Fibroblast of lung (primary cell): ENCODE results near the gene AHCYL1.
"Not testable (repeated sequence)": the region's sequence is repeated elsewhere in the genome, so short reads cannot be mapped to it uniquely, and the experiment has no call there.

Experiments used
- EZH2 ChIP-seq: IDR thresholded peaks from 2 replicates; pipeline ENCODE4 v1.5.1; 2012; ENCODE audit warnings: low read length, control low read depth, mild to moderate bottlenecking; ENCODE audit errors: missing control alignments
- TF ChIP-seq, protein P1 (sequence below), 2 donors: IDR thresholded peaks in 1 of 2; conservative IDR thresholded peaks in 1 of 2; 1 replicate in 1 of 2; 2 replicates in 1 of 2; pipeline ENCODE4 v1.5.1; 2011 to 2012; ENCODE audit warnings: low read length in 2 of 2, control low read depth in 1 of 2, inconsistent platforms in 1 of 2, low read depth in 1 of 2, mild to moderate bottlenecking in 1 of 2

DNA sequence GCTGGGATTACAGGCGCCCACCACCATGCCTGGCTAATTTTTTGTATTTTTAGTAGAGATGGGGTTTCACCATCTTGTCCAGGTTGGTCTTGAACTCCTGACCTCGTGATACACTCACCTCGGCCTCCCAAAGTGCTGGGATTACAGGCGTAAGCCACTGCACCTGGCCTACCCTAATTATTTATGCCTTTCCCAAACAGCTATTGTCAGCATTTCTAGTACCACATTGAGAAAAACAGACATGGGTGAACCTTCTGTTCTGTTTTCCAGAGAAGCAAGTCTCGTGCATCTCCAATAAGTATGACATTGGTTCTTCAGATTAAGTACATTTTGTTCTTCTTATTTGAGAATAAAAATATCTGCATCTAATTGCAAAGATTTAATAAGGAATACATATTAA lies 33.1 kb upstream of the AHCYL1 start:
- TF ChIP-seq, protein P1, sequence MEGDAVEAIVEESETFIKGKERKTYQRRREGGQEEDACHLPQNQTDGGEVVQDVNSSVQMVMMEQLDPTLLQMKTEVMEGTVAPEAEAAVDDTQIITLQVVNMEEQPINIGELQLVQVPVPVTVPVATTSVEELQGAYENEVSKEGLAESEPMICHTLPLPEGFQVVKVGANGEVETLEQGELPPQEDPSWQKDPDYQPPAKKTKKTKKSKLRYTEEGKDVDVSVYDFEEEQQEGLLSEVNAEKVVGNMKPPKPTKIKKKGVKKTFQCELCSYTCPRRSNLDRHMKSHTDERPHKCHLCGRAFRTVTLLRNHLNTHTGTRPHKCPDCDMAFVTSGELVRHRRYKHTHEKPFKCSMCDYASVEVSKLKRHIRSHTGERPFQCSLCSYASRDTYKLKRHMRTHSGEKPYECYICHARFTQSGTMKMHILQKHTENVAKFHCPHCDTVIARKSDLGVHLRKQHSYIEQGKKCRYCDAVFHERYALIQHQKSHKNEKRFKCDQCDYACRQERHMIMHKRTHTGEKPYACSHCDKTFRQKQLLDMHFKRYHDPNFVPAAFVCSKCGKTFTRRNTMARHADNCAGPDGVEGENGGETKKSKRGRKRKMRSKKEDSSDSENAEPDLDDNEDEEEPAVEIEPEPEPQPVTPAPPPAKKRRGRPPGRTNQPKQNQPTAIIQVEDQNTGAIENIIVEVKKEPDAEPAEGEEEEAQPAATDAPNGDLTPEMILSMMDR (conservative IDR thresholded peaks at IDR 0.05 in 1 of 2, IDR thresholded peaks at IDR 0.05 in 1 of 2; ENCODE audit: low read depth in 1 of 2, low read length in 2 of 2), result not testable (repeated sequence)
- not testable (repeated sequence) for TF ChIP-seq EZH2
